GM12892 (cell line): Measurements from ENCODE around the gene B3GAT3.

Experiments used
- POLR2A ChIP-seq: IDR thresholded peaks from 2 replicates; pipeline ENCODE4 v1.6.1; 2011; ENCODE audit warnings: low read depth, low read length, control low read depth
- POLR2AphosphoS5 ChIP-seq: IDR thresholded peaks from 2 replicates; pipeline ENCODE4 v1.6.1; 2011; ENCODE audit warnings: low read depth, low read length, control low read depth

GRCh38 chr11:62622476-62623089 is 797 bp upstream of the B3GAT3 start:
- no peak for TF ChIP-seq POLR2A
- no peak for TF ChIP-seq POLR2AphosphoS5
